Stimulated activated effector memory CD8-positive, alpha-beta T cell treated with anti-CD3 and anti-CD28 coated beads, Interleukin-12 subunit alpha, Interleukin-12 subunit beta, amount 100 ng/mL, for 72 hours (primary cell): ENCODE data around the gene KRT72.

Experiments
- ATAC-seq: fragments of 150-1000 bp; cut with Tn5 transposase; 2 replicates; pipeline ENCODE4 v1.10.0; 2021
- DNase-seq, 2 donors: peaks; one replicate each; pipeline ENCODE4 v3.0.0; 2021 to 2022; ENCODE audit warnings: low spot score in 2 of 2
- H3K27ac Mint-ChIP-seq: one replicate; pipeline ENCODE4 v1.8.0; 2022; ENCODE audit warnings: mild to moderate bottlenecking, mixed read lengths
- H3K36me3 Mint-ChIP-seq: one replicate; pipeline ENCODE4 v1.8.0; 2022; ENCODE audit warnings: mild to moderate bottlenecking, mixed read lengths
- H3K4me1 Mint-ChIP-seq: one replicate; pipeline ENCODE4 v1.8.0; 2022; ENCODE audit warnings: mixed read lengths
- H3K4me3 Mint-ChIP-seq: one replicate; pipeline ENCODE4 v1.8.0; 2022; ENCODE audit warnings: mild to moderate bottlenecking, mixed read lengths
- H3K9me3 Mint-ChIP-seq: one replicate; pipeline ENCODE4 v1.8.0; 2022; ENCODE audit warnings: mixed read lengths

Gene KRT72

GRCh38 chr12:52558781-52559445 is 42.4 kb downstream of the KRT72 start:
- DNase-seq (no peak), ATAC-seq (no peak)
- Mint-ChIP-seq H3K4me1 (peaks cover 46% of the 10 kb centered on the region), H3K4me3 (no peak overlapping the region), H3K9me3 (no peaks in the 10 kb centered on the region), H3K27ac (no peak overlapping the region), H3K36me3 (no peaks in the 10 kb centered on the region)

DNA sequence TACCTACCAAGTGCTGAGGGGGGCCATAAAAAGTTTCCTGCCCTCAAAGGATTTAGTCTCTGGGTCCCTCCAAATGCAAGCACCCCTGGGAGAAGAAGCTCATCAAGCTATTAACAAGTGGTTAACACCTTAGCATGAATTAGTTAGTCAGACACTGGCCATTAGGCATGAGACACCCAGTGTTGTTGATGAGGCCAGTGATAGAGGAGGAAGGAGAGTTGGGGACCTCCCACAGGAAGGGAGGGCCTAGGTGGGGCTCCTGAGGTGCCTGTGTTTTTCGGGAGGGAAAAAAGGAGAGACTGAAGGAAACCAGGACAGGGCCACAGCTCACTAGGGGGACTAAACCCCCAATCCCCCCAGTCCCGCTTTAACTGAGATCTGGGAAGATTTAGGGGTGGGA is 43.8 kb downstream of the KRT72 start:
- Mint-ChIP-seq H3K36me3 (no peaks in the 10 kb centered on the region), H3K4me3 (peak overlapping the region; percentile 0)

GRCh38 chr12:52555577-52555976 is 45.7 kb downstream of the KRT72 start:
- Mint-ChIP-seq H3K4me3 (no peak overlapping the region), H3K9me3 (no peaks in the 10 kb centered on the region), H3K27ac (peak overlapping the region; percentile 77), H3K36me3 (no peaks in the 10 kb centered on the region), H3K4me1 (peaks cover 45% of the 10 kb centered on the region)
- ATAC-seq (no peak), DNase-seq (no peak)

More for the DNA sequence above, 43.8 kb downstream of the KRT72 start:
- Mint-ChIP-seq H3K27ac (peak overlapping the region; percentile 24), H3K9me3 (no peaks in the 10 kb centered on the region), H3K4me1 (peaks cover 46% of the 10 kb centered on the region)
- no peak for DNase-seq
- ATAC-seq = no peak

DNA sequence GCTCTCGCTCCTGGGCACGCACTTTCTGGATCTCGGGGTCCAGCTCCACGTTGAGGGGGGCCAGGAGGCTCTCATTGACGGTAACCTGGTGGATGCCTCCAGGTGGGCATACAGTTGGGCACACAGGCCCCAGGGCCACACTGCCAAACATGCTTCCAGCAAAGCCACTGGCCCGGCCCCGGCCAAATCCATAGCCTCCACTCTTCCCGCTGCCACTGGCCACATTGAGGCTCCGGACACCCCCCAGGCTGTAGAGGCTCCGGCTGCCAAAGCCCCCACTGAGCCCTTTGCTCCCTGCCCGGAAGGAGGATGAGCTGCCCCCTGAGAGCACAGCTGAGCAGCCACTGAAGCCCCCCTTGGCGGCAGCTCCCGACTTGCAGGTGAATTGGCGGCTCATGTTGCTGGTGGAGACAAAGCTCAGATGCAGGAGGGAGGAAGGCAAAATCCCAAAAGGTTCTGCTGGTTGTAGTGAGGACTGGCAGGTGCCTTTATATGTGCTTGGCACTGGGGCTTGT is 48.5 kb downstream of the KRT72 start, which contains the start of gene KRT71:
Gene KRT71, minus strand, starts transcription at position 465 of the 515 bp plus-strand sequence. Its CDS starts 68 bp downstream, at position 397.
- no peak within 1 kb of the TSS for H3K27ac Mint-ChIP-seq
- no peaks in the 10 kb centered on the region for H3K9me3 Mint-ChIP-seq
- no peaks in the 10 kb centered on the region for H3K36me3 Mint-ChIP-seq
- ATAC-seq (no peak), DNase-seq (no peak)
- peaks cover 21% of the 10 kb centered on the region for H3K4me1 Mint-ChIP-seq
- no peak within 1 kb of the TSS for H3K4me3 Mint-ChIP-seq

- Mint-ChIP-seq H3K4me3 (no peak overlapping the region), H3K27ac (no peak overlapping the region), H3K4me1 (peaks cover 16% of the 10 kb centered on the region), H3K9me3 (no peaks in the 10 kb centered on the region), H3K36me3 (no peaks in the 10 kb centered on the region)
- DNase-seq (no peak), ATAC-seq (no peak)
These were observed 49.2 kb downstream of the KRT72 start for GRCh38 chr12:52552055-52552454.

DNA sequence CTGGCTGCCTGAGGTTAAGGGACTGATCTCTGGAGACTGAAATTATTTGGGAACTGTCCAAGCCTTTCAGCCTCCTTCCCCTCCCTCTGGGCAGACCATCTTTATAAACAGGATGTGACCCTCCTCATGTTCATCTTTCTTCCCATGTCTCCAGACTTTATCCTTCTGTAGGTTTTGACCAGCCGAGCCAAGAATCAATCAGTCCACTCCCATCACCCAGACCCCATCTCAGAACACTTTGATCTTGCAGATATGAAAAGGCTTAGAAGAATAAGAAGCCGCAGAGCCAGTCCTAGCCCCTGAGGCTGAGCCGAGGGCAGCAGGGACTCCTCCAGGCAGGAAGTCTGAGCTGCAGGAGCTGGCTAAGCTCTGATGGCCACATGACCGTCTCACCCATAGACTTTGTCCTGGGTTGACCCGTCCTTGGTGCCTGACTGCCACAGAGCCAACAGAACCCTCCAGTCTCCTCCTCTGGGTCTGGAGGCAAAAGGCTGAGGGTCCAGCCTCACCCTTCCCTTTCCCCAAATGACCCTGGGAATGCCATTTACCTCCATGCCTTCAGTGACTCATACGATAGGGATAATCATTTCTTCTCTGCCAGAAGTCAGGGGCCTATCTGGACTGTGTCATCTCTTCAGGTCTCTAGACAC is 49.9 kb downstream of the KRT72 start:
- Mint-ChIP-seq H3K36me3 (no peaks in the 10 kb centered on the region), H3K4me3 (no peak overlapping the region), H3K4me1 (peaks cover 14% of the 10 kb centered on the region), H3K9me3 (no peaks in the 10 kb centered on the region), H3K27ac (no peak overlapping the region)
- DNase-seq (no peak), ATAC-seq (no peak)

- Mint-ChIP-seq H3K9me3 (no peaks in the 10 kb centered on the region), H3K4me1 (peaks cover 10% of the 10 kb centered on the region), H3K36me3 (no peaks in the 10 kb centered on the region), H3K27ac (no peak overlapping the region), H3K4me3 (no peak overlapping the region)
- DNase-seq (no peak), ATAC-seq (no peak)
These were observed 55.1 kb downstream of the KRT72 start for GRCh38 chr12:52546126-52546525.

DNA sequence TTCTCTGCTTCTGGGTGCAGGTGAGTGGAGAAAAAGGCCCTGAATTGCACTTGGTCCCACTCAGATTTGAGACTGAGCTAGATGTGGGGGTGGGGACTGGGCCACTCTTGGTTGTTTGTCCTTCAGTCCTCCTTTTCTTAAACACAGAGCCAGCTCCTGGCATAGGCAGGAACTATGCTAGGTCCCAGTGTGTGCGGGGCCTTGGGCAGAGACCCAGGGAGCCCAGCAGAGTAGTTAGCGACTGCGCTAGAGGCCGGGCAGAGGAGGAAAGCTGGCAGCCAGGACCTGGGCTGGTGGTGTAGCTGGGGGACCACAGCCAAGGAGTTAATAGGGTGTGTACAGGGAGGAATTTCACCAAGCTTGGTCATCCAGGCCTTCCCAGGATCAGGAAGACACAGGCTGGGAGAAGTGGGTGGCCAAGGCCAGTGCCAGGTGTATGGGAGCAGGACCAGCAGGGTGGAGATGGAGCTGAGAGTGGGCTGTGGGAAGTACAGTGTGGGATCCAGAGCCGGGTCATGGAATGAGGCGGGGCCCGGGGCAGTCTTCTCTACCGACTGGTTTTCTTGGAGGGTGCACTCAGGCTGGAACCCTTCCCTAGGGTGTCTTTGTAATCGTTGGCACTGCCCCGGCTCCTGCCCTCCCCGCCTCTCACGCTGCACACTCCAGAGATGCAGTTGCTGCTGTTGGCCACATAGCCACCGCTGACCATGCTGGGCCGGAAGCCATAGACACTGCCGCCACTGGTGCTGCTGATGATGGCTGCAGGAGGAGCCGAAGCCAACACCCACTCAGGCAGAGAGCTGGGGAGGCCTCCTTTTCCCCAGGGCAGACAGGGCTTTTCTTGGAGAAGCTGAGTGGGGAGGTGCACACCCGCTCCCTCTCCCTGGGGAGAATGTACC is 57.0 kb downstream of the KRT72 start:
- no peak for DNase-seq
- H3K27ac Mint-ChIP-seq = no peak overlapping the region
- no peak for ATAC-seq

GRCh38 chr12:52542785-52543318 is 58.4 kb downstream of the KRT72 start:
- DNase-seq (no peak), ATAC-seq (no peak)
- H3K4me3 Mint-ChIP-seq = no peak overlapping the region
- peaks cover 10% of the 10 kb centered on the region for H3K4me1 Mint-ChIP-seq
- no peaks in the 10 kb centered on the region for H3K36me3 Mint-ChIP-seq
- no peak overlapping the region for H3K27ac Mint-ChIP-seq
- no peaks in the 10 kb centered on the region for H3K9me3 Mint-ChIP-seq

More for the DNA sequence above, 57.0 kb downstream of the KRT72 start:
- H3K4me1 Mint-ChIP-seq = peaks cover 10% of the 10 kb centered on the region
- no peaks in the 10 kb centered on the region for H3K36me3 Mint-ChIP-seq
- H3K9me3 Mint-ChIP-seq = no peaks in the 10 kb centered on the region
- H3K4me3 Mint-ChIP-seq = no peak overlapping the region

DNA sequence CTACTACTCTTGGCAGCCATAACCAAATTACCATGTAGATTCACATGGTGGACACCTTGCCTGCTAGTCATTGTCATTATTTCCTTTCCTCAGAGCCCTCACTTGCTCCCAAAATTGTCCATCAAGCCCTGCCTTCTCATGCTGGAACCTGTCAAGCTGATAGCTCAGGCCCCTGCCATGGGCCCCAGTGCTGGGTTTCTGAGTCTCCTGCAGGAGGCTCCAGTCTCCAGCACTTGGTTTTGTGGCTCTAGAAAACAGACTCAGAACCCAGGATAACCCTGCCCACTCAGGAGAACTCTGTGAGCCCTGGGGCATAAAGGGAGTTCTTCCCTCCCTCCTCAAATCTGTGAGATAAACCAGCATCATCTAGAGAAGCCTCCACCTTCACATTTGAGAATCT is 59.1 kb downstream of the KRT72 start:
- peaks cover 10% of the 10 kb centered on the region for H3K4me1 Mint-ChIP-seq
- H3K36me3 Mint-ChIP-seq = no peaks in the 10 kb centered on the region
- DNase-seq (no peak), ATAC-seq (no peak)
- H3K4me3 Mint-ChIP-seq = no peak overlapping the region
- H3K27ac Mint-ChIP-seq = no peak overlapping the region
- no peaks in the 10 kb centered on the region for H3K9me3 Mint-ChIP-seq

- ATAC-seq (no peak), DNase-seq (no peak)
- H3K9me3 Mint-ChIP-seq = no peaks in the 10 kb centered on the region
- H3K4me1 Mint-ChIP-seq = peaks cover 10% of the 10 kb centered on the region
- H3K36me3 Mint-ChIP-seq = no peaks in the 10 kb centered on the region
- H3K27ac Mint-ChIP-seq = no peak overlapping the region
- H3K4me3 Mint-ChIP-seq = no peak overlapping the region
These were observed 59.6 kb downstream of the KRT72 start for GRCh38 chr12:52541709-52542108.

GRCh38 chr12:52540531-52540930 is 60.7 kb downstream of the KRT72 start:
- no peak overlapping the region for H3K27ac Mint-ChIP-seq
- H3K9me3 Mint-ChIP-seq = no peaks in the 10 kb centered on the region
- no peak for DNase-seq
- H3K4me3 Mint-ChIP-seq = no peak overlapping the region
- no peaks in the 10 kb centered on the region for H3K36me3 Mint-ChIP-seq
- ATAC-seq = no peak
- H3K4me1 Mint-ChIP-seq = peaks cover 10% of the 10 kb centered on the region

GRCh38 chr12:52539821-52540173 is 61.5 kb downstream of the KRT72 start:
- Mint-ChIP-seq H3K9me3 (no peaks in the 10 kb centered on the region), H3K4me3 (no peak overlapping the region), H3K4me1 (peaks cover 10% of the 10 kb centered on the region), H3K36me3 (no peaks in the 10 kb centered on the region), H3K27ac (no peak overlapping the region)
- DNase-seq = no peak
- ATAC-seq = no peak

- no peak for ATAC-seq
- DNase-seq = no peak
- no peaks in the 10 kb centered on the region for H3K9me3 Mint-ChIP-seq
- no peaks in the 10 kb centered on the region for H3K36me3 Mint-ChIP-seq
- no peak overlapping the region for H3K27ac Mint-ChIP-seq
- no peak overlapping the region for H3K4me3 Mint-ChIP-seq
- H3K4me1 Mint-ChIP-seq = peaks cover 10% of the 10 kb centered on the region
These were observed 62.0 kb downstream of the KRT72 start for GRCh38 chr12:52539083-52539820.

GRCh38 chr12:52537101-52537500 is 64.2 kb downstream of the KRT72 start:
- Mint-ChIP-seq H3K27ac (no peak overlapping the region), H3K4me1 (no peaks in the 10 kb centered on the region)
- DNase-seq = no peak

More at GRCh38 chr12:52537101-52537500, 64.2 kb downstream of the KRT72 start:
- no peak for ATAC-seq
- Mint-ChIP-seq H3K36me3 (no peaks in the 10 kb centered on the region), H3K4me3 (no peak overlapping the region), H3K9me3 (no peaks in the 10 kb centered on the region)
